GM21526 (cell line): ENCODE results near the gene GYS2.
"Not testable (repeated sequence)": the region's sequence is repeated elsewhere in the genome, so short reads cannot be mapped to it uniquely, and the experiment has no call there.

Source experiments
- ATAC-seq: cut with Tn5 transposase; IDR thresholded peaks from one replicate; pipeline ENCODE4 v1.9.1; 2021; ENCODE audit warnings: moderate library complexity; ENCODE audit not compliant: unreplicated experiment, low FRiP score

Gene GYS2

GRCh38 chr12:21606175-21606574 is 1.5 kb upstream of the GYS2 start:
- no peak for ATAC-seq

DNA sequence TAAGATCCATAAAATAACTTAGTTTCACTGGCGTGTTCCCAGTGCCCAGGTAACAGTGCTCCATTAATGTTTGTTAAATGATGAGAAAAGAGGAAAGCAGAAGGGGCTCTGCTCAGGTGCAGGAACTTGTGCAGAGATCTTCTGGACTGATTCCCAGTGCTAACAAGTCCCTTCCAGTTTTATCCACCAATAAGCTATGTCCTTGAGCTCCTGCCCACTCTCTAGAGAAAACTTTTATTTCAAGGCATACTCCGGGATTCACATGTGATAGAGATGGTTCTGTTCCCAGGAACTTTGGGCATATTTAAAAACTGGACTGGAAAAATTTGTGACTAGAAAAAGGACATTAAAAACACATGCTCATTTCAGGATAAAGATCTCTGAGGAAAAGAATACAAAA is 1.9 kb downstream of the GYS2 start:
- no peak for ATAC-seq

GRCh38 chr12:21600196-21600595 is 4.5 kb downstream of the GYS2 start:
- ATAC-seq = no peak

DNA sequence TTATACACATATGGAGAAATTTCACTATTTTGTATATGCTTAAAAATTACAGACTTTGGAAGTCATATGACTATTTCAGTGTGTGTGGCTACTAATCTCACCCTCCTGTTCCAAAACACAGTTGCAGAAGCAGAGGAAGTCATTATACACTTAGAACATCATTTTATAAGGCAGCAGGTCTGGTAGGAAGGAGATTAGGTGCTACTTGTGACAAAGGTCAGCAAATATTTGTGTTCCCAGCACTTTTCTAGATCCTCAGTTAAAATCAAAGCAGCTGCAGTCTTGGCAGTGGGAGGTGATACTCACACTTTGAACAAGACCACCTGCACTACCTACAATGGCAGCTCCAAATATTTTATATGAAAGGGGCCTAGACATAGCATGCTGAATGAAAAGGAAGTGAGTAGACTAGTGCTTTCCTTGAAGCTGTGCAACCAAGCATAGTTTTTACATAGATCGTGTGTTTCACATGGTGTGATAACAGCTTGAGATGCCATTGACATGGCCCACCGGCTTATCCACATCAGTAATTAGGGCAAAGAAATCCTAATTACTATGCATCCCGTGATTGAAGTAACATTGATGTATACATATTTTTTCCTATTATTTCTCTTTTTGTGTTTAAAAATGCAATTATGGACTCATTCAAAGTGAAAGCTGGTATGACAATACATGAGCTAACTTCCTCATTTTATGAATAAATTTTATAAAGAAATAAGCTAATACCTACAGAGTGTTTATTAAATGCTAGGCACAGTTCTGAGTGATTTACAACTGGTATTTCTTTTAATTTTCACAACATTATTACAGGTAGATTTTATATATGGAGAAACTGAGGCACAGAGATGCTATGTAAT is 5.3 kb downstream of the GYS2 start:
- no peak for ATAC-seq

GRCh38 chr12:21598651-21599050 is 6.0 kb downstream of the GYS2 start:
- ATAC-seq = no peak

GRCh38 chr12:21595356-21595755 is 9.3 kb downstream of the GYS2 start:
- ATAC-seq = not testable (repeated sequence)

GRCh38 chr12:21585485-21585884 is 19.2 kb downstream of the GYS2 start:
- ATAC-seq = no peak

- ATAC-seq = not testable (repeated sequence)
Observed at GRCh38 chr12:21584403-21585182, 20.1 kb downstream of the GYS2 start.

GRCh38 chr12:21583587-21583986 is 21.1 kb downstream of the GYS2 start:
- ATAC-seq = no peak

DNA sequence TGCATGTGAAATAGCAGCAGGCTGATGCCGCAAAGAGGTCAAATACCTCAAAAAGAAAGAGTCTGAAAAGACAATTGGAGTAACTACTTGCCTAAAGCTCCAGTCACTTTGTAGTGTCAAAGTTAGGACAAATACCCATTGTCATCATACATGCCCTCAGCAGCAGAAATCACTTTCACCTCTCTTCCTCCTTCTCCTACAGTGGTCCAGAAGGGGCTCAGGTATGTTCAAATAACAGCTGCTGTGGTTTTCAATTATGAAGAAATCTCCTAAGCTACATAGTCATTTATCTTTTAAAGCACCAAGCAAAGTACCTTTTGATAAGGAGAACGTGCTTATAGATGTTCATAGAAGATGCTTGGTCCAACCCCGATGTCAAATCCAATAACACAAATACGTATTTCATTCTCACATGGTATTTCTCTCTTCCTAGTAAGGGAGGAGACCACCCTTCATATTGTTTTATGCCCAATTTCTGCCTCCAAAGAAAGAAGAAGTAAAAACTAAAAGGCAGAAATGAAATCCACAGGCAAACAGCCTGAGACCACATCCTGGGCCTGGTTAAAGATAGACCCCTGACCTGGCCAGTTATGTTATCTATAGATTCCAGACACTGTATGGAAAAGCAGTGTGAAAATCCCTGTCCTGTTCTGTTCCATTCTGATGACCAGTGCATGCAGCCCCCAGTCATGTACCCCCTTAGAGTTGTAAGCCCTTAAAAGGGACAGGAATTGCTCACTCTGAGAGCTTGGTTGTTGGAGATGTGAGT is 23.7 kb downstream of the GYS2 start:
- ATAC-seq = no peak

- ATAC-seq = no peak
Observed at GRCh38 chr12:21577516-21577915, 27.1 kb downstream of the GYS2 start.

DNA sequence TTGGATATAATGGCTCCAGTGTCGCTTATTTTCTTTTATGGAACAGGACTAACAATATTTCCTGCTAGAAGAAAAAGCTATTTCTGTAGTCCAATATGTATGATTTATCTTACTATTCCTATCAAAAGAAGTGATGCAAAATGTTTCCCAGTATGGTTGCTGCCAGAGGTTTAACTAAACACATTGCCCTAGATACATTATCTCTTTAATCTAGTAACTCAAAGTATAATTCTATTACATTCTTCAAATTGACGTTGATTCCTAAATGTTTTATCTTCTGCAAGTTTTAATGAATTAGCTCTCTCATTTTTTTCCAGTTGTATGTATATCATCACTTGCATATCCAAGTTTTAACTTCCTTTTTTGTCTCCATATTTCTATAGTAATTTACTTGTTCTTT is 28.2 kb downstream of the GYS2 start:
- ATAC-seq = no peak

DNA sequence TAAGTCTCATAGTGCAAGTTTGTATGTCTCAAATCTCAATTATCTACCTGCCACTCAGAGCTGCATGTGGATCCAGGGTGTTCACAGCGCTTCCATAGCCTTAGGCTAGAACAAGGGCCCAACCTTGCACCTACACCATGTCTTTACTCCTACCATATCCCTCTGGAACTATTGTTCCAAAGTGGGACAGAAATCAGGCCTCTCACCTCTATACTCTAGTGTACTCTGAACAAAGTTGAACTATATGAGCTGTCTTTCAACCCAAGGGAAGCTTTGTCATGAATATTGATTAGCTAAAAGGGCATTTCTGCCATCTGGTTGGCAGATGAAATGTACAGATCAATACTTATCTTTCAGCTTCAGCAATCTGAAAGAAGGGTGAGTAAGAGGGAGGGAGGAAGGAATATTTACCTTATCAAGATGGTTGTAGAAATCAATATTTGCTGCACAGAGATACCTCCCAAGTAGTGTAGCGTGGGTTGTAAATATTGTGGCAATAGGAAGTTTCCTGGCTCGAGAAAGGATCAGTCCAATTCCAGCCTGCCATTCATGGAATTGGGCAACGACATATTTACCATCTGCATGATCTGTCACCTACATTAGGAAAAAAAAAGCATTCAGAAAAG is 30.8 kb downstream of the GYS2 start:
- ATAC-seq = no peak

GRCh38 chr12:21571046-21571445 is 33.6 kb downstream of the GYS2 start:
- ATAC-seq = no peak

GRCh38 chr12:21568115-21568514 is 36.5 kb downstream of the GYS2 start:
- ATAC-seq = no peak

DNA sequence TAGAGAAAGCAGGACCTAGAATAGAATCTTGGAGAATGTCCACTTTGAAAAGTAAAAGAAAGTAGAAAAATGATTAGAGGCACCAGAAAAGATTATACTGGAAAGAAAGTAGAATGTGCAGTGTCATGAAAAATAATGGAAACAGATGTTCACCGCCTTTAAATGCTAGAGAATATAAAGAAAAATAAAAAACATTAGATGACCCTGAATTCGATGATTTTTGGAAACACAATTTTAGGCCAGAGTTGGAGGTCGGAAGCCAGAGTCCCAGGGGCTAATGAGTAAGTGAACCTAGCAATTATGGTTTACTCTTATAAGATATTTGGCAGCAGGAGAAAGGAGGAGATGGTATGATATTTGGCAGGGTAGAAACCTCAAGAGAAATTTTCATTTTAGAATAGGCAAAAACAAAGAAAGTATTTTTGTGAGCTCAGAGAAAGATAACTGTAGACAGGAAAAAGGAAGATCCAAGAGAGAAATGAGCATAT is 37.7 kb downstream of the GYS2 start:
- no peak for ATAC-seq

DNA sequence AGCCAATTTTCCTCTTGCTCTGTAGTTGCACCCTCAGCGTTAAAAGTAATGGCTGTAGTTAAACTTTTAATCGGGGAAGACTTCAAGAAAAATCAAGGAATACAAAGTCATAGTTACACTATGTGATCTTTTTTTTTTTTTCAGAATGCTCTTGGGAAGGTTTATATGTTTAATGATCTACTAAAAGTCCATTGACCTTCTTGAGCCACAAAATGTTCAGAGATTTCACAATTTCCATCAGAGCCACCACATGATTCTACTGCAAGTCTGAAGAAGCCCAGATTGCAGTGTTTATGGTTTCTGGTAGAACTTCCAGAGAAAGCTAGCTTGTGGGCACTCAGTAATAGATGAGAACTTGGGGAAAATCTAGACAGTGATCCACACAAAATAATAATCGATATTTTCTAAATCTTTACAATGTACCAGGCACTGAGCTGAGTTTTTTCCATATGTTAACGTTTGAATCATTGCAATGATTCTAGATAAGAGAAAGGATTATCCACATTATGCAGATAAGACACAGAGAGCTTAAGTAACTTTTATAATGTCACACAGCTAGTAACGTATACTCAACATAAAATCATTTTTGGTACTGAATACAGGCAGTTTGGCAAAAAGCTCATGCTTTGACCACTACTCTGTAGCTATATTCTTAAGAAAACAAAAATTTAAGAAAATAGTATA is 38.3 kb downstream of the GYS2 start:
- ATAC-seq = no peak

- ATAC-seq = no peak
Observed at GRCh38 chr12:21562859-21563258, 41.8 kb downstream of the GYS2 start.

- ATAC-seq = no peak
Observed at GRCh38 chr12:21561158-21561557, 43.5 kb downstream of the GYS2 start.
